ENCODE data around the gene TBC1D32.

- TF ChIP-seq, protein P1, sequence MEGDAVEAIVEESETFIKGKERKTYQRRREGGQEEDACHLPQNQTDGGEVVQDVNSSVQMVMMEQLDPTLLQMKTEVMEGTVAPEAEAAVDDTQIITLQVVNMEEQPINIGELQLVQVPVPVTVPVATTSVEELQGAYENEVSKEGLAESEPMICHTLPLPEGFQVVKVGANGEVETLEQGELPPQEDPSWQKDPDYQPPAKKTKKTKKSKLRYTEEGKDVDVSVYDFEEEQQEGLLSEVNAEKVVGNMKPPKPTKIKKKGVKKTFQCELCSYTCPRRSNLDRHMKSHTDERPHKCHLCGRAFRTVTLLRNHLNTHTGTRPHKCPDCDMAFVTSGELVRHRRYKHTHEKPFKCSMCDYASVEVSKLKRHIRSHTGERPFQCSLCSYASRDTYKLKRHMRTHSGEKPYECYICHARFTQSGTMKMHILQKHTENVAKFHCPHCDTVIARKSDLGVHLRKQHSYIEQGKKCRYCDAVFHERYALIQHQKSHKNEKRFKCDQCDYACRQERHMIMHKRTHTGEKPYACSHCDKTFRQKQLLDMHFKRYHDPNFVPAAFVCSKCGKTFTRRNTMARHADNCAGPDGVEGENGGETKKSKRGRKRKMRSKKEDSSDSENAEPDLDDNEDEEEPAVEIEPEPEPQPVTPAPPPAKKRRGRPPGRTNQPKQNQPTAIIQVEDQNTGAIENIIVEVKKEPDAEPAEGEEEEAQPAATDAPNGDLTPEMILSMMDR (IDR thresholded peaks at IDR 0.05): peak in 1 of 5 experiments; percentile 28
- no peak for TF ChIP-seq POLR2A (IDR thresholded peaks at IDR 0.05)
These were observed 111.6 kb downstream of the TBC1D32 start for GRCh38 chr6:121222656-121223055.
